ENCODE results near the gene NOL3. TPM values are rescaled to one million over a fixed set of nuclear protein-coding genes. Genes with fewer than 3 reads are reported as not detected.

Gene NOL3
- total and polyA plus RNA-seq, 2 of the 13 experiments (the other 11 are each of a cell fraction or from before 2014, with no cell fraction given): 5.7 to 20.5 TPM

- TF ChIP-seq MLXIP (CRISPR knock-in tag; IDR thresholded peaks at IDR 0.05; ENCODE audit: borderline replicate concordance): peak; percentile 99
- TF ChIP-seq PAWR (CRISPR knock-in tag; IDR thresholded peaks at IDR 0.05; ENCODE audit: borderline replicate concordance): no peak
- TF ChIP-seq CBX2 (IDR thresholded peaks at IDR 0.05; ENCODE audit: low read depth, low read length): no peak
- TF ChIP-seq CBX2 (CRISPR knock-in tag; IDR thresholded peaks at IDR 0.05; ENCODE audit: low read depth): no peak; the same call in 1 of the 2 replicates
- TF ChIP-seq ZNF446 (CRISPR knock-in tag; IDR thresholded peaks at IDR 0.05): peak; percentile 48; the same call in 1 of the 2 replicates
- no peak for TF ChIP-seq XBP1 (CRISPR knock-in tag; IDR thresholded peaks at IDR 0.05)
- TF ChIP-seq PPARG (CRISPR knock-in tag; conservative IDR thresholded peaks at IDR 0.05): peak; percentile 81
- no peak for TF ChIP-seq ZNF225 (CRISPR knock-in tag; IDR thresholded peaks at IDR 0.05)
- no peak for TF ChIP-seq KDM3A (CRISPR knock-in tag; IDR thresholded peaks at IDR 0.05; ENCODE audit: low read depth)
- TF ChIP-seq SOX13 (IDR thresholded peaks at IDR 0.05): no peak; the same call in 1 of the 2 replicates
- peak in 1 of 2 experiments; percentile 84; a peak in 2 of 4 replicates for TF ChIP-seq SOX13 (CRISPR knock-in tag; conservative IDR thresholded peaks at IDR 0.05 in 1 of 2, IDR thresholded peaks at IDR 0.05 in 1 of 2)
- TF ChIP-seq ZNF710 (CRISPR knock-in tag; IDR thresholded peaks at IDR 0.05; ENCODE audit: borderline replicate concordance): peak; percentile 85
- peak; percentile 31; the same call in 1 of the 2 replicates for TF ChIP-seq IKZF5 (CRISPR knock-in tag; IDR thresholded peaks at IDR 0.05)
- peak; percentile 84 for TF ChIP-seq PHF5A (CRISPR knock-in tag; IDR thresholded peaks at IDR 0.05; ENCODE audit: low read depth, unreplicated experiment)
- TF ChIP-seq ZNF567 (CRISPR knock-in tag; IDR thresholded peaks at IDR 0.05; ENCODE audit: borderline replicate concordance): peak; percentile 6; the same call in 1 of the 2 replicates
- no peak for TF ChIP-seq JUNB (CRISPR knock-in tag; IDR thresholded peaks at IDR 0.05; ENCODE audit: borderline replicate concordance)
- 0 out of 2 replicates have a peak, but pooled peaks have one; percentile 66 for TF ChIP-seq ZNF275 (CRISPR knock-in tag; IDR thresholded peaks at IDR 0.05; ENCODE audit: borderline replicate concordance)
- TF ChIP-seq ZBTB21 (CRISPR knock-in tag; IDR thresholded peaks at IDR 0.05): no peak
- TF ChIP-seq MAFK (conservative IDR thresholded peaks at IDR 0.05 in 1 of 2, IDR thresholded peaks at IDR 0.05 in 1 of 2; ENCODE audit: low read length in 2 of 2): no peak
- peak; percentile 75 for TF ChIP-seq THAP11 (CRISPR knock-in tag; IDR thresholded peaks at IDR 0.05)
- TF ChIP-seq ZNF256 (CRISPR knock-in tag; conservative IDR thresholded peaks at IDR 0.05): 0 out of 2 replicates have a peak, but pooled peaks have one; percentile 65
- TF ChIP-seq KMT2B (CRISPR knock-in tag; IDR thresholded peaks at IDR 0.05): no peak
- no peak for TF ChIP-seq NFYB (CRISPR knock-in tag; IDR thresholded peaks at IDR 0.05)
- peak; percentile 84; the same call in 1 of the 2 replicates for TF ChIP-seq NKX3-1 (CRISPR knock-in tag; IDR thresholded peaks at IDR 0.05)
These were observed 5.7 kb upstream of the NOL3 start, which contains the start of gene HSF4 (continued) for GRCh38 chr16:67164599-67165061.
